ENCODE results near the gene LAMP1. TPM values are rescaled to one million over a fixed set of nuclear protein-coding genes. Genes with fewer than 3 reads are reported as not detected.

Gene LAMP1
- total RNA-seq, 1 donor = 216 TPM

GRCh38 chr13:113364901-113365582, 68.0 kb downstream of the LAMP1 start:
- Histone ChIP-seq H3K4me1 (ENCODE audit: insufficient read depth, low read length) (no peaks in the 10 kb centered on the region), H3K36me3 (ENCODE audit: insufficient read depth, low read length) (no peaks in the 10 kb centered on the region), H3K79me2 (ENCODE audit: insufficient read depth, low read length) (no peaks in the 10 kb centered on the region), H4K20me1 (ENCODE audit: insufficient read depth, low read length) (no peaks in the 10 kb centered on the region), H3K27me3 (ENCODE audit: insufficient read depth, low read length) (peaks cover 20% of the 10 kb centered on the region), H3K27ac (ENCODE audit: low read depth, low read length) (no peak overlapping the region), H3K4me2 (ENCODE audit: insufficient read depth, low read length) (no peak overlapping the region), H3K9me3 (ENCODE audit: low read depth, low read length) (no peaks in the 10 kb centered on the region), H3K4me3 (ENCODE audit: insufficient read depth, low read length) (no peak overlapping the region), H2AFZ (ENCODE audit: low read length) (no peak overlapping the region)
- no peak for TF ChIP-seq CTCF (IDR thresholded peaks at IDR 0.05; ENCODE audit: extremely low read depth, low read depth, low read length)
- DNase-seq (ENCODE audit: insufficient read length, low spot score, missing footprints) = peak; percentile 83

GRCh38 chr13:113365583-113365970, 68.5 kb downstream of the LAMP1 start:
- Histone ChIP-seq H4K20me1 (ENCODE audit: insufficient read depth, low read length) (no peaks in the 10 kb centered on the region), H3K4me2 (ENCODE audit: insufficient read depth, low read length) (no peak overlapping the region), H2AFZ (ENCODE audit: low read length) (no peak overlapping the region), H3K27ac (ENCODE audit: low read depth, low read length) (no peak overlapping the region), H3K9me3 (ENCODE audit: low read depth, low read length) (no peaks in the 10 kb centered on the region), H3K27me3 (ENCODE audit: insufficient read depth, low read length) (peaks cover 15% of the 10 kb centered on the region), H3K36me3 (ENCODE audit: insufficient read depth, low read length) (no peaks in the 10 kb centered on the region), H3K4me3 (ENCODE audit: insufficient read depth, low read length) (no peak overlapping the region), H3K4me1 (ENCODE audit: insufficient read depth, low read length) (no peaks in the 10 kb centered on the region), H3K79me2 (ENCODE audit: insufficient read depth, low read length) (no peaks in the 10 kb centered on the region)
- no peak for TF ChIP-seq CTCF (IDR thresholded peaks at IDR 0.05; ENCODE audit: extremely low read depth, low read depth, low read length)
- DNase-seq (ENCODE audit: insufficient read length, low spot score, missing footprints) = no peak

- Histone ChIP-seq H3K27me3 (ENCODE audit: insufficient read depth, low read length) (peaks cover 15% of the 10 kb centered on the region), H4K20me1 (ENCODE audit: insufficient read depth, low read length) (no peaks in the 10 kb centered on the region), H3K36me3 (ENCODE audit: insufficient read depth, low read length) (no peaks in the 10 kb centered on the region), H3K27ac (ENCODE audit: low read depth, low read length) (no peak overlapping the region), H3K4me3 (ENCODE audit: insufficient read depth, low read length) (no peak overlapping the region), H3K4me2 (ENCODE audit: insufficient read depth, low read length) (no peak overlapping the region), H3K79me2 (ENCODE audit: insufficient read depth, low read length) (no peaks in the 10 kb centered on the region), H2AFZ (ENCODE audit: low read length) (no peak overlapping the region), H3K9me3 (ENCODE audit: low read depth, low read length) (no peaks in the 10 kb centered on the region), H3K4me1 (ENCODE audit: insufficient read depth, low read length) (no peaks in the 10 kb centered on the region)
- DNase-seq (ENCODE audit: insufficient read length, low spot score, missing footprints) = peak; percentile 91
- TF ChIP-seq CTCF (IDR thresholded peaks at IDR 0.05; ENCODE audit: extremely low read depth, low read depth, low read length) = no peak
These were observed 69.0 kb downstream of the LAMP1 start for GRCh38 chr13:113365971-113366588.

GRCh38 chr13:113367020-113367560, 70.1 kb downstream of the LAMP1 start:
- Histone ChIP-seq H4K20me1 (ENCODE audit: insufficient read depth, low read length) (no peaks in the 10 kb centered on the region), H3K27me3 (ENCODE audit: insufficient read depth, low read length) (peaks cover 15% of the 10 kb centered on the region), H3K79me2 (ENCODE audit: insufficient read depth, low read length) (no peaks in the 10 kb centered on the region), H3K4me1 (ENCODE audit: insufficient read depth, low read length) (no peaks in the 10 kb centered on the region), H2AFZ (ENCODE audit: low read length) (no peak overlapping the region), H3K36me3 (ENCODE audit: insufficient read depth, low read length) (no peaks in the 10 kb centered on the region), H3K27ac (ENCODE audit: low read depth, low read length) (no peak overlapping the region), H3K4me3 (ENCODE audit: insufficient read depth, low read length) (no peak overlapping the region), H3K4me2 (ENCODE audit: insufficient read depth, low read length) (no peak overlapping the region), H3K9me3 (ENCODE audit: low read depth, low read length) (no peaks in the 10 kb centered on the region)
- DNase-seq (ENCODE audit: insufficient read length, low spot score, missing footprints) = peak; percentile 69
- no peak for TF ChIP-seq CTCF (IDR thresholded peaks at IDR 0.05; ENCODE audit: extremely low read depth, low read depth, low read length)

All from osteoblast (primary cell).